Measurements from ENCODE around the gene KLF16.

GRCh38 chr19:1807695-1808394, 55.5 kb downstream of the KLF16 start:
- TF ChIP-seq CREB5 (CRISPR knock-in tag; IDR thresholded peaks at IDR 0.05; ENCODE audit: low read depth) (no peak), ARNTL (CRISPR knock-in tag; IDR thresholded peaks at IDR 0.05; ENCODE audit: borderline replicate concordance, low read depth) (no peak), RARB (CRISPR knock-in tag; IDR thresholded peaks at IDR 0.05) (no peak), TOX (CRISPR knock-in tag; IDR thresholded peaks at IDR 0.05; ENCODE audit: borderline replicate concordance) (no peak), ZNF8 (CRISPR knock-in tag; IDR thresholded peaks at IDR 0.05) (no peak), ZNF565 (CRISPR knock-in tag; conservative IDR thresholded peaks at IDR 0.05; ENCODE audit: low read depth) (no peak), ZFP3 (CRISPR knock-in tag; IDR thresholded peaks at IDR 0.05) (no peak), ZFP30 (CRISPR knock-in tag; IDR thresholded peaks at IDR 0.05) (no peak), GLIS3 (CRISPR knock-in tag; IDR thresholded peaks at IDR 0.05) (no peak), OSR1 (CRISPR knock-in tag; IDR thresholded peaks at IDR 0.05) (no peak), ESRRG (CRISPR knock-in tag; IDR thresholded peaks at IDR 0.05) (no peak)
- TF ChIP-seq, protein P1, sequence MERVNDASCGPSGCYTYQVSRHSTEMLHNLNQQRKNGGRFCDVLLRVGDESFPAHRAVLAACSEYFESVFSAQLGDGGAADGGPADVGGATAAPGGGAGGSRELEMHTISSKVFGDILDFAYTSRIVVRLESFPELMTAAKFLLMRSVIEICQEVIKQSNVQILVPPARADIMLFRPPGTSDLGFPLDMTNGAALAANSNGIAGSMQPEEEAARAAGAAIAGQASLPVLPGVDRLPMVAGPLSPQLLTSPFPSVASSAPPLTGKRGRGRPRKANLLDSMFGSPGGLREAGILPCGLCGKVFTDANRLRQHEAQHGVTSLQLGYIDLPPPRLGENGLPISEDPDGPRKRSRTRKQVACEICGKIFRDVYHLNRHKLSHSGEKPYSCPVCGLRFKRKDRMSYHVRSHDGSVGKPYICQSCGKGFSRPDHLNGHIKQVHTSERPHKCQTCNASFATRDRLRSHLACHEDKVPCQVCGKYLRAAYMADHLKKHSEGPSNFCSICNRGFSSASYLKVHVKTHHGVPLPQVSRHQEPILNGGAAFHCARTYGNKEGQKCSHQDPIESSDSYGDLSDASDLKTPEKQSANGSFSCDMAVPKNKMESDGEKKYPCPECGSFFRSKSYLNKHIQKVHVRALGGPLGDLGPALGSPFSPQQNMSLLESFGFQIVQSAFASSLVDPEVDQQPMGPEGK (CRISPR knock-in tag; IDR thresholded peaks at IDR 0.05; ENCODE audit: borderline replicate concordance) = no peak
